Measurements from ENCODE around the gene RBM10. TPM values are rescaled to one million over a fixed set of nuclear protein-coding genes. Genes with fewer than 3 reads are reported as not detected.

Gene RBM10
- total and polyA plus RNA-seq, 9 of the 15 experiments (the other 6 are each of a cell fraction or from before 2014, with no cell fraction given) = 1.1 to 61.7 (median 31.5) TPM

DNA sequence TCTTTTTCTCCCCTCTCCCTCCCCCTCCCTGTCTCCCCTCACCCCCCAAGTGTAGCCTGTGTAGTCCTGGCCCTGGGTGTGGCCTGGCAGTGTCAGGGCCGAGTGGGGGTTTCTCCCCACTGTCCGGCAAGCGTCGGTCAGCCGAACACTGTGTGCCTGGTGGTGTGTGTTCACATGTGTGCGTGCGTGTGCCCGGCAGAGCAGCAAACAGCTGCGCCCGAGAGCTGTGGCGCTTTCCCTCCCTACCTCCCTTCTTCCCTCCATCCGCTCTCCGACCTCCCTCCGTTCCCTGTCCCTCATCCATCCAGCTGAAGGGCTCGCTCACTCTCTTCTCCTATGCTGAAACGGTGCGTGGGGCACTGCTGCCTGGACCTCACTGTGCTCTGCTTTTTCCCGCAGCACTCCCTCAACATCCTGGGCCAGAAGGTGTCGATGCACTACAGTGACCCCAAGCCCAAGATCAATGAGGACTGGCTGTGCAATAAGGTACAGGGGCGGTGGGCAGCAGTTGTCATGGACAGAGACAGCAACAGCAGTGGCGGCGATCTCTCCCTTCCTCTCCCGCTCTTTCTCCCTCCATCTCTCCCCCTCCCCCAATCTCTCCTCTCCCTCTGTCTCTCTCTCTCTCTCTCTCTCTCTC is 31.2 kb downstream of the RBM10 start:
- peaks cover 86% of the 10 kb centered on the region; the same call in 2 of the 3 replicates for H3K36me3 ChIP-seq (ENCODE audit: control insufficient read depth, insufficient read depth, low read length)
- no peak overlapping the region for H3K27ac ChIP-seq (ENCODE audit: extremely low read depth, low read depth, low read length)
- ChIA-PET CTCF (ENCODE audit: low intra/inter-chr PET ratio) (no interaction called here), POLR2A (no interaction called here)
- H3K9me1 ChIP-seq (ENCODE audit: control insufficient read depth, insufficient read depth, low read length) = no peaks in the 10 kb centered on the region
- H3K4me3 ChIP-seq = no peak overlapping the region
- H4K20me1 ChIP-seq (replicated peaks; ENCODE audit: control insufficient read depth, insufficient read depth, low read length) = peaks cover 4% of the 10 kb centered on the region; the same call in 1 of the 2 replicates
- intact Hi-C loops (cut with micrococcal nuclease) (no loop called here), in situ Hi-C loops (cut with MboI) (no loop called here)
- H3K9ac ChIP-seq (ENCODE audit: insufficient read depth in 1 of 2, low read depth in 2 of 2, low read length in 2 of 2) = no peak overlapping the region; a peak in 1 of 4 replicates
- 94% methylated on average over 10 of the region's 23 CpGs for WGBS (ENCODE audit: insufficient coverage, low coverage, missing lambda C conversion rate)
- TF ChIP-seq POLR2G (IDR thresholded peaks at IDR 0.05; ENCODE audit: low read depth, low read length) (0 out of 2 replicates have a peak, but pooled peaks have one; percentile 26), ZNF24 (IDR thresholded peaks at IDR 0.05) (no peak)
- DNase-seq (ENCODE audit: extremely low read depth in 1 of 4, low spot score in 3 of 4) (no peak), ATAC-seq (no peak), FAIRE-seq (no peak)
- no peaks in the 10 kb centered on the region for H3K79me2 ChIP-seq (ENCODE audit: control insufficient read depth, insufficient read depth, low read length)
- no peaks in the 10 kb centered on the region; a peak in 1 of 5 replicates for H3K4me1 ChIP-seq (replicated peaks in 1 of 2; ENCODE audit: control insufficient read depth in 2 of 2, insufficient read depth in 2 of 2, low read length in 2 of 2)
- no peak overlapping the region for H3K4me2 ChIP-seq (ENCODE audit: insufficient read depth, low read length)
- no peak overlapping the region for H2AFZ ChIP-seq (ENCODE audit: low read depth, low read length)
- H3K27me3 ChIP-seq (ENCODE audit: control insufficient read depth in 2 of 2, insufficient read depth in 2 of 2, low read length in 2 of 2) = no peaks in the 10 kb centered on the region
- H3K9me3 ChIP-seq (replicated peaks; ENCODE audit: control insufficient read depth, insufficient read depth, low read depth, low read length) = no peaks in the 10 kb centered on the region
- no TSS peak for BruUV-seq (replicated peaks)

DNA sequence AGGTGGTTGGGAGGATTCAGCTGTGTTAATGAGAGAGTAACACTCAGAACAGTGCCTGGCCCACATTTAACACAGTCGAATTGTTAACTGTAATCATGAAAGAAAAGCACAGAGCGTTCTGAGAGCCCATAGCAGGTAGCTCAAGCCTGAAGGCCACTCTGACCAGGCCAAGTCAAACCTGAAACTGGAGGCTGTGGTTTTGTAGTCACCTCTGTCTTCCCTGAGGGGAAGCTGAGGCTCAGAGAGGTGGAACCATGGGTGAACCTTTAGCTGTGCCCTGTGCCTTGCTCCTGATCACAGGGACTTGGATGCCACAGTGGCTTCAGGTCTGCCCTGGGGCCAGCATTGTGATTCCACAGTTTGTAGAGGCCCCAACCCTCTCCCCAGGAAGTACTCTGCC is 32.1 kb downstream of the RBM10 start:
- in situ Hi-C loops (cut with MboI) (no loop called here), intact Hi-C loops (cut with micrococcal nuclease) (no loop called here)
- Histone ChIP-seq H3K4me1 (replicated peaks in 1 of 2; ENCODE audit: control insufficient read depth in 2 of 2, insufficient read depth in 2 of 2, low read length in 2 of 2) (no peaks in the 10 kb centered on the region; a peak in 1 of 5 replicates), H2AFZ (ENCODE audit: low read depth, low read length) (no peak overlapping the region), H3K4me3 (no peak overlapping the region), H3K9ac (ENCODE audit: insufficient read depth in 1 of 2, low read depth in 2 of 2, low read length in 2 of 2) (no peak overlapping the region), H3K27me3 (ENCODE audit: control insufficient read depth in 2 of 2, insufficient read depth in 2 of 2, low read length in 2 of 2) (no peaks in the 10 kb centered on the region), H4K20me1 (replicated peaks; ENCODE audit: control insufficient read depth, insufficient read depth, low read length) (peaks cover 4% of the 10 kb centered on the region; the same call in 1 of the 2 replicates), H3K9me3 (replicated peaks; ENCODE audit: control insufficient read depth, insufficient read depth, low read depth, low read length) (no peaks in the 10 kb centered on the region), H3K9me1 (ENCODE audit: control insufficient read depth, insufficient read depth, low read length) (no peaks in the 10 kb centered on the region), H3K27ac (ENCODE audit: extremely low read depth, low read depth, low read length) (no peak overlapping the region), H3K36me3 (ENCODE audit: control insufficient read depth, insufficient read depth, low read length) (peaks cover 86% of the 10 kb centered on the region; the same call in 2 of the 3 replicates), H3K4me2 (ENCODE audit: insufficient read depth, low read length) (no peak overlapping the region), H3K79me2 (ENCODE audit: control insufficient read depth, insufficient read depth, low read length) (no peaks in the 10 kb centered on the region)
- DNase-seq (ENCODE audit: extremely low read depth in 1 of 4, low spot score in 3 of 4) (no peak), ATAC-seq (no peak), FAIRE-seq (no peak)
- POLR2A ChIA-PET = no interaction called here
- TSS peak; percentile 28 for BruUV-seq (replicated peaks)
- TF ChIP-seq KAT8 (IDR thresholded peaks at IDR 0.05; ENCODE audit: low read depth) (no peak), SMARCA4 (IDR thresholded peaks at IDR 0.05) (no peak), ZNF76 (CRISPR knock-in tag; IDR thresholded peaks at IDR 0.05; ENCODE audit: borderline replicate concordance) (no peak), ZFP30 (CRISPR knock-in tag; IDR thresholded peaks at IDR 0.05; ENCODE audit: borderline replicate concordance) (no peak), ZNF41 (CRISPR knock-in tag; conservative IDR thresholded peaks at IDR 0.05) (no peak), SMARCA5 (IDR thresholded peaks at IDR 0.05) (no peak), TBL1XR1 (IDR thresholded peaks at IDR 0.05; ENCODE audit: low read length in 2 of 2) (no peak), NCOA2 (IDR thresholded peaks at IDR 0.05; ENCODE audit: partially characterized antibody in 2 of 2) (no peak), HCFC1 (IDR thresholded peaks at IDR 0.05; ENCODE audit: low read depth, low read length) (no peak), ZNF551 (CRISPR knock-in tag; IDR thresholded peaks at IDR 0.05) (no peak), PHF21A (IDR thresholded peaks at IDR 0.05; ENCODE audit: borderline replicate concordance, low read depth) (no peak), POLR2G (IDR thresholded peaks at IDR 0.05; ENCODE audit: low read depth, low read length) (no peak)
- CTCF ChIA-PET (ENCODE audit: low intra/inter-chr PET ratio) = no interaction called here
- WGBS (ENCODE audit: insufficient coverage, low coverage, missing lambda C conversion rate) = 44% methylated on average over 2 of the region's 2 CpGs
